GM12878 (cell line): ENCODE measurements around the gene CTNS. TPM values are rescaled to one million over a fixed set of nuclear protein-coding genes. Genes with fewer than 3 reads are reported as not detected.
A peak's percentile ranks its signal among the peaks of the same experiment; 100 is the strongest.

Experiments
- CBX5 ChIP-seq: sonication (generic); IDR thresholded peaks from 2 replicates; pipeline ENCODE4 v1.6.1; 2016; ENCODE audit warnings: low read depth, moderate library complexity, mild to moderate bottlenecking, inconsistent platforms
- CTCF ChIP-seq, 3 experiments: IDR thresholded peaks in 2 of 3; conservative IDR thresholded peaks in 1 of 3; 2 replicates each; pipeline ENCODE4 v1.5.1; 2011; ENCODE audit warnings: low read depth in 3 of 3, low read length in 3 of 3, mild to moderate bottlenecking in 3 of 3, control low read depth in 2 of 3, moderate library complexity in 2 of 3, inconsistent platforms in 1 of 3, mixed read lengths in 1 of 3; ENCODE audit not compliant: control insufficient read depth in 2 of 3, insufficient read depth in 1 of 3; ENCODE audit errors: extremely low read depth in 1 of 3
- FOS ChIP-seq: IDR thresholded peaks from 3 replicates; pipeline ENCODE4 v1.6.1; 2011; ENCODE audit warnings: borderline replicate concordance; ENCODE audit not compliant: insufficient read length; ENCODE audit errors: extremely low read depth
- HDGF ChIP-seq: fragments of 450-650 bp; IDR thresholded peaks from 2 replicates; pipeline ENCODE4 v1.6.1; 2016; ENCODE audit warnings: antibody characterized with exemption
- JUNB ChIP-seq: IDR thresholded peaks from 2 replicates; pipeline ENCODE4 v1.6.1; 2016; ENCODE audit warnings: antibody characterized with exemption, mild to moderate bottlenecking
- NFIC ChIP-seq: IDR thresholded peaks from 2 replicates; pipeline ENCODE4 v1.6.1; 2012; ENCODE audit warnings: low read depth, mild to moderate bottlenecking, inconsistent platforms, low read length, moderate library complexity
- NFYB ChIP-seq: IDR thresholded peaks from 2 replicates; pipeline ENCODE4 v1.6.1; 2011; ENCODE audit warnings: low read depth, mild to moderate bottlenecking, low read length, improper control_type of control experiment, moderate library complexity; ENCODE audit not compliant: insufficient read depth
- PAX5 ChIP-seq: IDR thresholded peaks from 2 replicates; pipeline ENCODE4 v1.6.1; 2011; ENCODE audit warnings: low read depth, low read length, borderline replicate concordance
- RBBP5 ChIP-seq: fragments of 200-600 bp; sonication (generic); conservative IDR thresholded peaks from 2 replicates; pipeline ENCODE4 v1.6.1; 2016
- RFX5 ChIP-seq: IDR thresholded peaks from 2 replicates; pipeline ENCODE4 v1.6.1; 2011; ENCODE audit warnings: low read depth, low read length, improper control_type of control experiment
- SMARCA5 ChIP-seq: fragments of 450-650 bp; IDR thresholded peaks from 2 replicates; pipeline ENCODE4 v1.6.1; 2017; ENCODE audit warnings: mild to moderate bottlenecking
- SPI1 ChIP-seq: IDR thresholded peaks from 2 replicates; pipeline ENCODE4 v1.6.1; 2011; ENCODE audit warnings: low read depth, mild to moderate bottlenecking, low read length, moderate library complexity, borderline replicate concordance; ENCODE audit not compliant: insufficient read depth
- SREBF2 ChIP-seq: IDR thresholded peaks from 2 replicates; pipeline ENCODE4 v1.6.1; 2012; ENCODE audit warnings: mild to moderate bottlenecking, low read length
- SUPT20H ChIP-seq: IDR thresholded peaks from 2 replicates; pipeline ENCODE4 v1.6.1; 2011; ENCODE audit warnings: low read depth, mild to moderate bottlenecking, low read length, moderate library complexity, borderline replicate concordance; ENCODE audit not compliant: control insufficient read depth
- TCF7 ChIP-seq: IDR thresholded peaks from 2 replicates; pipeline ENCODE4 v1.6.1; 2014; ENCODE audit warnings: antibody characterized with exemption, borderline replicate concordance
- ZBTB4 ChIP-seq: fragments of 450-650 bp; formaldehyde crosslinking; IDR thresholded peaks from 2 replicates; pipeline ENCODE4 v1.4.0; 2022; ENCODE audit warnings: mild to moderate bottlenecking, moderate library complexity
- polyA plus RNA-seq, 11 experiments: library from polyadenylated mRNA; depleted of rRNA in 4 of 11; unstranded in 6 of 11; stranded (reverse) in 5 of 11; fragments of >200 nt; fragmentation: Nextera tagmentation in 4 of 11; fragmentation: Illumina TruSeq in 1 of 11; extraction: Ambion mirVana in 4 of 11; extraction: Trizol in 1 of 11; gene quantifications; 1 replicate in 1 of 11; 2 replicates in 10 of 11; pipeline versions ENCODE4 v1.2.1 to v1.2.3, GENCODE V29; 2011 to 2016; ENCODE audit warnings: inconsistent platforms in 2 of 11, missing spikeins in 2 of 11, low read depth in 1 of 11
- total RNA-seq, 4 experiments: library from RNA; depleted of rRNA in 3 of 4; stranded (reverse); fragments of >200 nt in 3 of 4; fragmentation: Illumina TruSeq in 1 of 4; extraction: Trizol in 1 of 4; gene quantifications; 2 replicates each; pipeline versions ENCODE4 v1.2.1 to v1.2.3, GENCODE V29; 2013 to 2021
- TF ChIP-seq, protein P1 (sequence below): fragments of 450-650 bp; IDR thresholded peaks from 2 replicates; pipeline ENCODE4 v1.6.1; 2018; ENCODE audit warnings: mild to moderate bottlenecking, low read depth, moderate library complexity; ENCODE audit not compliant: partially characterized antibody
- TF ChIP-seq, protein P2 (sequence below): IDR thresholded peaks from 2 replicates; pipeline ENCODE4 v1.6.1; 2011; ENCODE audit warnings: low read depth, low read length, improper control_type of control experiment, borderline replicate concordance

CTNS gene
- total and polyA plus RNA-seq, 10 of the 15 experiments (the other 5 are each of a cell fraction or from before 2014, with no cell fraction given): 0.92 to 10.7 (median 6.4) TPM

GRCh38 chr17:3710951-3711383 lies 74.4 kb downstream of the CTNS start (continued):
- TF ChIP-seq, protein P1, sequence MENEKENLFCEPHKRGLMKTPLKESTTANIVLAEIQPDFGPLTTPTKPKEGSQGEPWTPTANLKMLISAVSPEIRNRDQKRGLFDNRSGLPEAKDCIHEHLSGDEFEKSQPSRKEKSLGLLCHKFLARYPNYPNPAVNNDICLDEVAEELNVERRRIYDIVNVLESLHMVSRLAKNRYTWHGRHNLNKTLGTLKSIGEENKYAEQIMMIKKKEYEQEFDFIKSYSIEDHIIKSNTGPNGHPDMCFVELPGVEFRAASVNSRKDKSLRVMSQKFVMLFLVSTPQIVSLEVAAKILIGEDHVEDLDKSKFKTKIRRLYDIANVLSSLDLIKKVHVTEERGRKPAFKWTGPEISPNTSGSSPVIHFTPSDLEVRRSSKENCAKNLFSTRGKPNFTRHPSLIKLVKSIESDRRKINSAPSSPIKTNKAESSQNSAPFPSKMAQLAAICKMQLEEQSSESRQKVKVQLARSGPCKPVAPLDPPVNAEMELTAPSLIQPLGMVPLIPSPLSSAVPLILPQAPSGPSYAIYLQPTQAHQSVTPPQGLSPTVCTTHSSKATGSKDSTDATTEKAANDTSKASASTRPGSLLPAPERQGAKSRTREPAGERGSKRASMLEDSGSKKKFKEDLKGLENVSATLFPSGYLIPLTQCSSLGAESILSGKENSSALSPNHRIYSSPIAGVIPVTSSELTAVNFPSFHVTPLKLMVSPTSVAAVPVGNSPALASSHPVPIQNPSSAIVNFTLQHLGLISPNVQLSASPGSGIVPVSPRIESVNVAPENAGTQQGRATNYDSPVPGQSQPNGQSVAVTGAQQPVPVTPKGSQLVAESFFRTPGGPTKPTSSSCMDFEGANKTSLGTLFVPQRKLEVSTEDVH: peak; percentile 71
- TF ChIP-seq SUPT20H (no peak), NFYB (no peak), RFX5 (no peak), SPI1 (peak; percentile 94), HDGF (no peak), JUNB (peak; percentile 69; the same call in 1 of the 2 replicates), CBX5 (no peak), RBBP5 (no peak), NFIC (peak; percentile 93), PAX5 (peak; percentile 80; the same call in 1 of the 2 replicates), SMARCA5 (no peak; the same call in 1 of the 2 replicates), SREBF2 (no peak), FOS (no peak), ZBTB4 (CRISPR knock-in tag) (no peak), TCF7 (no peak), CTCF (IDR thresholded peaks at IDR 0.05 in 2 of 3, conservative IDR thresholded peaks at IDR 0.05 in 1 of 3; ENCODE audit: control insufficient read depth in 2 of 3, extremely low read depth in 1 of 3, insufficient read depth in 1 of 3, low read depth in 3 of 3, low read length in 3 of 3) (no peak)
- TF ChIP-seq, protein P2, sequence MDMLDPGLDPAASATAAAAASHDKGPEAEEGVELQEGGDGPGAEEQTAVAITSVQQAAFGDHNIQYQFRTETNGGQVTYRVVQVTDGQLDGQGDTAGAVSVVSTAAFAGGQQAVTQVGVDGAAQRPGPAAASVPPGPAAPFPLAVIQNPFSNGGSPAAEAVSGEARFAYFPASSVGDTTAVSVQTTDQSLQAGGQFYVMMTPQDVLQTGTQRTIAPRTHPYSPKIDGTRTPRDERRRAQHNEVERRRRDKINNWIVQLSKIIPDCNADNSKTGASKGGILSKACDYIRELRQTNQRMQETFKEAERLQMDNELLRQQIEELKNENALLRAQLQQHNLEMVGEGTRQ: no peak
